Measurements from ENCODE around the gene MYH11.

GRCh38 chr16:15654591-15654990 is 202.2 kb downstream of the MYH11 start:
- TF ChIP-seq CTCF (IDR thresholded peaks at IDR 0.05 in 8 of 11, conservative IDR thresholded peaks at IDR 0.05 in 3 of 11) (no peak), POLR2A (IDR thresholded peaks at IDR 0.05) (no peak), POLR2AphosphoS5 (IDR thresholded peaks at IDR 0.05) (no peak)

Data from spleen (tissue), 7 donors.